ENCODE results near the gene ISM1. TPM values are rescaled to one million over a fixed set of nuclear protein-coding genes. Genes with fewer than 3 reads are reported as not detected.

Gene ISM1
- polyA plus RNA-seq, 1 experiment: 0.25 TPM

DNA sequence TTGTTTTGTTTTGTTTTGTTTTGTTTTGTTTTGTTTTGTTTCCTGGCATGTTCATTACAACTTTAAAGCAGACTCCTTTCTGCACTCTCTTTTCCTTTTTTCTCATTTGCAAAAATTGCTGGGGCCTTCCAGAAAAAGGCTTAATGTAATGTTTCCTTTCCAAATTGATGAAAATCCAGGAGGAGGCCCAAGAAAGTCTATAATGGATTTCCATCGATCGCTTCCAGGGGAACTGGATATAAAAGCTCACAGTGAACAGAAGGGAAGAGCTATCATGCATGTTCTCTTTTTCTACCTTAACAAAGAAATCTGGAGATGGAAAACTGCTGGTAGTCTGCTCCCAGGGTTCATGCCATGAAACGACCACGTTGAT, 28.7 kb downstream of the ISM1 start:
- Histone ChIP-seq H3K27me3 (ENCODE audit: control insufficient read depth, insufficient read depth, low read length) (no peaks in the 10 kb centered on the region), H3K36me3 (ENCODE audit: control insufficient read depth, insufficient read depth, low read length) (no peaks in the 10 kb centered on the region), H3K4me3 (ENCODE audit: low read depth, low read length) (no peak overlapping the region)
- no peak for DNase-seq (ENCODE audit: low read depth)
- ChIA-PET CTCF (no interaction called here), POLR2A (no interaction called here)
- TF ChIP-seq, protein P1, sequence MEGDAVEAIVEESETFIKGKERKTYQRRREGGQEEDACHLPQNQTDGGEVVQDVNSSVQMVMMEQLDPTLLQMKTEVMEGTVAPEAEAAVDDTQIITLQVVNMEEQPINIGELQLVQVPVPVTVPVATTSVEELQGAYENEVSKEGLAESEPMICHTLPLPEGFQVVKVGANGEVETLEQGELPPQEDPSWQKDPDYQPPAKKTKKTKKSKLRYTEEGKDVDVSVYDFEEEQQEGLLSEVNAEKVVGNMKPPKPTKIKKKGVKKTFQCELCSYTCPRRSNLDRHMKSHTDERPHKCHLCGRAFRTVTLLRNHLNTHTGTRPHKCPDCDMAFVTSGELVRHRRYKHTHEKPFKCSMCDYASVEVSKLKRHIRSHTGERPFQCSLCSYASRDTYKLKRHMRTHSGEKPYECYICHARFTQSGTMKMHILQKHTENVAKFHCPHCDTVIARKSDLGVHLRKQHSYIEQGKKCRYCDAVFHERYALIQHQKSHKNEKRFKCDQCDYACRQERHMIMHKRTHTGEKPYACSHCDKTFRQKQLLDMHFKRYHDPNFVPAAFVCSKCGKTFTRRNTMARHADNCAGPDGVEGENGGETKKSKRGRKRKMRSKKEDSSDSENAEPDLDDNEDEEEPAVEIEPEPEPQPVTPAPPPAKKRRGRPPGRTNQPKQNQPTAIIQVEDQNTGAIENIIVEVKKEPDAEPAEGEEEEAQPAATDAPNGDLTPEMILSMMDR (IDR thresholded peaks at IDR 0.05; ENCODE audit: insufficient read depth, low read depth, low read length): no peak

DNA sequence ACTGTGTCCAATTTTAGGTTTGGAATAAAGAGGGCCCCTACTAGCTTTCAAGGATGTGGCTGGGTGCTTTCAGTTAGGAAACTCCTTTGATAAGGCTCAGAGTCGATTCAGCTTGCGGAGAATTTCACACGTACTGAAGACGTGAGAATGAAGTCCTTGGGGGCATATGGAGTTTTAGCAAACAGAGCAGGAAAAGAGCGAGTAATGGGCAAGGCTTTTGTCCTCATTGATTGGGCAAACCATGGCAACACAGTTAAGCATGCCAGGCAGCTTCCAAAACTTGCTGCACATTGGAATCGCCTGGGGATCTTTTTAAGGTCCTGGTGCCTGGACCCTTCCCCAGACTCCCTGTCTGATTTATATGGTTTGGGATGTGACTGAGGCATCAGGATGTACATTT, 29.2 kb downstream of the ISM1 start:
- Histone ChIP-seq H3K27me3 (ENCODE audit: control insufficient read depth, insufficient read depth, low read length) (no peaks in the 10 kb centered on the region), H3K36me3 (ENCODE audit: control insufficient read depth, insufficient read depth, low read length) (no peaks in the 10 kb centered on the region), H3K4me3 (ENCODE audit: low read depth, low read length) (no peak overlapping the region)
- no peak for DNase-seq (ENCODE audit: low read depth)
- CTCF ChIA-PET: interaction anchor here (1.5 kb wide), 1 partner anchor 10 kb away, joined by 3 read pairs; no protein-coding TSS in a partner anchor
- POLR2A ChIA-PET: no interaction called here
- TF ChIP-seq, protein P1 (IDR thresholded peaks at IDR 0.05; ENCODE audit: insufficient read depth, low read depth, low read length): no peak

DNA sequence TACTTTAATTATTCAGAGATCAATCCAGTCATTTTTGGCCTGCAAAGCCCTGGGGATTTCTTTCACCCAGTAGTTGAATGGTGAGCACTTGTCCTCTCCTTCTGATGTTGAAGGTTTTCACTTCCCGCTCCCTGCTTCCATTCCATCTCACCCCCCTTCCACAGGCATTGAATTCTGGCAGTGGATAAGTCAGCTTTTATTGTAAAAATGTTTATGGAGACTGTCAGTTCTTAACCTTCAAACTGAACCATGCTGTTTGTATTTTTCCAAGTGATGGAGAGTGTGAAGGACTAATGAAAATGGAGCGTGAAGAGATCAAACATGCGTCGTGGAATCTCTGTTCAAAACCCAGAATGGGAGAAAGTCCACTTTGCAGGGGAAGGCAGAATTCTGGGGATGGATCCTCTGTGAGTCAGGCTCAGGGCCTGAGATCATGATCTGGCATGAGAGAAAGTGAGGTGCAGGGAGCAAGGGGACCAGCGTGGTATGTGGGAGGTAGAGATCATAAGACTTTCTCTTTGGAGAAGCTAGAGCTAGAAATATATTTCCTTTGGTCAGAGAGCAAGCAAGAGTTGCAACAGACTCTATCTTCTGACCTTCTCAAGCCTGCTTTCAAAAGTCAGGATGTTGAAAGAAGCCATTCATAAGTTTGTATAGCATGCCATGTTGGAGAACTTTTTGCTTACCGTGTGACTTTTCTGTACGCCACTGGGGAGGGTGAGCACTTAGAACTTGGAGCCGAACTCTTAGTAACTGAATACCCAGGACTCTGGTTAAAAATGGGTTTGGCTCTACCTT, 30.2 kb downstream of the ISM1 start:
- POLR2A ChIA-PET: no interaction called here
- Histone ChIP-seq H3K4me3 (ENCODE audit: low read depth, low read length) (no peak overlapping the region), H3K27me3 (ENCODE audit: control insufficient read depth, insufficient read depth, low read length) (no peaks in the 10 kb centered on the region), H3K36me3 (ENCODE audit: control insufficient read depth, insufficient read depth, low read length) (no peaks in the 10 kb centered on the region)
- TF ChIP-seq, protein P1 (IDR thresholded peaks at IDR 0.05; ENCODE audit: insufficient read depth, low read depth, low read length): no peak
- DNase-seq (ENCODE audit: low read depth): no peak
- CTCF ChIA-PET: interaction anchor here (1.0 to 1.6 kb wide), 3 partner anchors 9 to 521 kb away, joined by 3 to 7 read pairs (median 3); no protein-coding TSS in a partner anchor

DNA sequence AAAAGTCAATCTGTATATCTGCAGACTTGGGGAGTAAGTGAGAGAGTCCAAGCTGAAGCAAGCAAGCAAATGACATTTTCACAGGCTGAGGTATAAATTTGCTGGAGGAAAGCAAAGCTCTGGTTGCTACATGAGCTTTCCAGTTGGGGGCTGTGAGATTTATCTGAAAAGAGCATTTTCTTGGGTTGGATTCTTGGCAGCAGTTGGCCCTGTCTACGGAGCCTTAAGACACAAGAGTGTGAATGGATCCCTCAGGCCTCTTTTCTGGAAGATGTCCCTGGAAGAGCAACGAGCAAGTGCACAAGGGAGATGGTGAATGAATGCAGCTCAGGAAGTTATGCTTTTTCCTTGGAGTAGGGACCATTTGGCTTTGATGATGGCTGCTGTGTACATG, 30.8 kb downstream of the ISM1 start:
- H3K27me3 ChIP-seq (ENCODE audit: control insufficient read depth, insufficient read depth, low read length): no peaks in the 10 kb centered on the region
- H3K36me3 ChIP-seq (ENCODE audit: control insufficient read depth, insufficient read depth, low read length): no peaks in the 10 kb centered on the region
- TF ChIP-seq, protein P1 (IDR thresholded peaks at IDR 0.05; ENCODE audit: insufficient read depth, low read depth, low read length): no peak
- ChIA-PET CTCF (interaction anchor here (1.0 to 1.8 kb wide), 4 partner anchors 10 to 520 kb away, joined by 3 to 7 read pairs (median 4); no protein-coding TSS in a partner anchor), POLR2A (no interaction called here)
- no peak overlapping the region for H3K4me3 ChIP-seq (ENCODE audit: low read depth, low read length)
- DNase-seq (ENCODE audit: low read depth): no peak

DNA sequence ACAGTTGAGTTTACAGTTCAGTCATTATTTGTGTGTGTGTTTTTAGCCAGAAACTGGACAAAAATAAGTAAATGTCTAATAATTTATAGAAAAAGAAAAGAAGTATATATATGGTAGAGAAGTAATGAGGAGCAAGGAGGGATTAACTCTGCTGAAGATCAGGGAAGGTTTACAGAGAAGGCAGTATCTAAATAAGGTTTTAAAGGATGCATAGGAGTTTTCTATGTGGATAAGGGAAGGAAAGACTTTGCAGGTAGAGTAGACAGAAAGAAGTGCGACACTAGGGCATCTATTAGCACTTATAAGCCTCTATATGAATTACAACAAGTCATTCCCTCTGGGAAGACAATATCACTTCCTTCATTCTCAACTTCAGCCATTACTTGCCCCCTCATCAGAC, 34.3 kb downstream of the ISM1 start:
- POLR2A ChIA-PET: no interaction called here
- Histone ChIP-seq H3K27me3 (ENCODE audit: control insufficient read depth, insufficient read depth, low read length) (no peaks in the 10 kb centered on the region), H3K36me3 (ENCODE audit: control insufficient read depth, insufficient read depth, low read length) (no peaks in the 10 kb centered on the region), H3K4me3 (ENCODE audit: low read depth, low read length) (no peak overlapping the region)
- TF ChIP-seq, protein P1 (IDR thresholded peaks at IDR 0.05; ENCODE audit: insufficient read depth, low read depth, low read length): no peak
- DNase-seq (ENCODE audit: low read depth): no peak
- CTCF ChIA-PET: no interaction called here
